ENCODE measurements around the gene SCGB1D1.
"Not testable (repeated sequence)": the region's sequence is repeated elsewhere in the genome, so short reads cannot be mapped to it uniquely, and the experiment has no call there.

The SCGB1D1 gene

DNA sequence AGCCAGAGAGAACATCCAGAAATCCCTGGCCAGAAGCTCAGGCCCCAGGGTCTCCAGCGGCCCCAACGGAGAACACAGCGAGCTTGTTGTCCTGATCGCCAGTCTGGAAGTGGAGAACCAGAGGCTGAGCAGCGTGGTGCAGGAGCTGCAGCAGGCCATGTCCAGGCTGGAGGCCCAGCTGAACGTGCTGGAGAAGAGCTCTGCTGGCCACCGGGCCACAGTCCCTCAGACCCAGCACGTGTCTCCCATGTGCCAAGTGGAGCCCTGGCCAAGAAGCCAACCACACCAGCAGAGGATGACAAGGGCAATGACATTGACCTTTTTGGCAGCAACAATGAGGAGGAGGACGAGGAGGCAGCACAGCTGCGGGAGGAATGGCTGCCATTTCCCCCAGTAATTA, 20.6 kb upstream of the SCGB1D1 start:
- no peak for DNase-seq

DNA sequence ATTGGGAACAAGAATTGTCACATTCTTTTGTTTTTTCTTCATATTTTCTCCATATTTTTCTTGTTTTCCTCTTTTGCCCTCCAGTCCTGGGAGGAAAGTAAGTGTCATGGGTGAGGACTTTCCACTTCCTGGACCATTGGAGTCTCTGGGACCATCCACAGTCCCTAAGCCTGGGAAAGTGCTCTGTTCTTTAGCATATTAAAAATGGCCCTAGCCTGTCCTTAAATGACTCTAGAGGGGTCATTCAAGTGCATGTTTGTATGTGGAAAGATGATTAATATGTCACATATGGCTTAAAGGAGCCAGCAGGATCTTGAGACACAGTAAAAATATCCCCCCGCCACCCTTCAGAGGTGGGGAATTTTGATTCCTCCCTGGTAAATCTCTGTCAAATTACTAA, 20.1 kb upstream of the SCGB1D1 start:
- DNase-seq: no peak

DNA sequence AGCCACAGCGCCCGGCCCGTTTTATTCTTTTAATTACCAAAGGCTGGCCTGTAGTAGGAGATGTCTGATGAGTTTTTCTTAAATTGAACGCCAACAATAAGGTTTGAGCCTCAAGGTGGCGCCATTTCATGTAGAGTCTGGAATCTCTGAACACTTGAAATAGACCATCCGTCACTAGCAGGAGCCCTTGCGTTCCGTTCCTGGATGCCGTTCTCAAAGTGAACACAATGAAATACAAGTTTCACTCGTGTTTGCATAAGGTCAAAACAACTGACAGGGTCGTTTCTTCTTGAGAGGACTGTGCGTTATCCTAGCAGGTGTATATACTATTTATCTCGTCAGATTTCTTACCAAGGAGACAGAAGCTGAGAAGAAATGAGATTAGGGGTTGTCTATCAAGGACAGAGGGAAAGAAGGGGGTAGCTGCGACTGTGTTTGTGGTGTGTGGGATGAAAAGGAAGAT, 18.7 kb upstream of the SCGB1D1 start:
- DNase-seq: peak; percentile 69 to 79

DNA sequence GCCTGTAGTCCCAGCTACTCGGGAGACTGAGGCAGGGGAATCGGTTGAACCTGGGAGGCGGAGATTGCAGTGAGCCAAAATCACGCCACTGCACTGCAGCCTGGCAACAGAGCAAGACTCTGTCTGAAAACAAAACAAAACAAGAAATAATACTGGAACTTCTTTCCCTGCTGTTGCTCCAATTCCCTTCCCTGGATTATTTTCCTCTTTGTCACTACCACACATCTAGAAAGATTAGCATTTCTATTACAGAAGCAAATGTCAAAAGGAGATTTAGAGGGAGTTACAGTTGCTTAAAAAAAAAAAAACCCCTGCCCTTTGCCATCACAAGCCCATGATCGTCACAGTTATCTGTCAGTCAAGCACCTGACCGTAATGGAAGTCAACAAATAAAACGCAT, 17.7 kb upstream of the SCGB1D1 start:
- no peak for DNase-seq

DNA sequence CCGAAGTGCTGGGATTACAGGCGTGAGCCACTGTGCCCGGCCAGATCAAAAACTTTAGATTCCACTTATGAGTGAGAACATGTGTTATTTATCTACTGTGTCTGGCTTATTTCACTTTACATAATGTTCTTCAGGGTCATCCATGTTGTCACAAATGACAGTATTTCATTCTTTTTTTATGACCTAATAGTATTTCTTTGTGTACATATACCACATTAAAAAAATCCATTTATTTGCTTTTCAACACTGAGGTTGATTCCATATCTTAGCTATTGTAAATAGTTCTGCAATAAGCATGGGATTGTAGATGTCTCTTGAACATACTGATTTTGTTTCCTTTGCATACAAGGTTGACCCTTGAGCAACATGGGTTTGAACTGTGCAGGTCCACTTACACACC, 13.2 kb upstream of the SCGB1D1 start:
- DNase-seq: no peak

DNA sequence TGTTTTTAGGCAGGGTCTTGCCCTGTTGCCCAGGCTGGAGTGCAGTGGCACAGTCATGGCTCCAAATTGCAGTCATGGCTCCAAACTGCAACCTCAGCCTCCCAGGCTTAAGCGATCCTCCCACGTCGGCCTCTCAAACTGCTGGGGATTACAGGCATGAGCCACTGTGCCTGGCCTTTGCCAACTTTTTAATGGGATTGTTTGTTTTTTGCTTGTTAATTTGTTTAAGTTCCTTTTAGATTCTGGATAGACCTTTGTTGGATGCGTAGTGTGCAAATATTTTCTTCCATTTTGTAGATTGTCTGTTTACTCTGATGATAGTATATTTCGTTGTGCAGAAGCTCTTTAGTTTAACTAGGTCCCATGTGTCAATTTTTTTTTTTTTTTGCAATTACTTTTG, 10.0 kb upstream of the SCGB1D1 start:
- DNase-seq: no peak

DNA sequence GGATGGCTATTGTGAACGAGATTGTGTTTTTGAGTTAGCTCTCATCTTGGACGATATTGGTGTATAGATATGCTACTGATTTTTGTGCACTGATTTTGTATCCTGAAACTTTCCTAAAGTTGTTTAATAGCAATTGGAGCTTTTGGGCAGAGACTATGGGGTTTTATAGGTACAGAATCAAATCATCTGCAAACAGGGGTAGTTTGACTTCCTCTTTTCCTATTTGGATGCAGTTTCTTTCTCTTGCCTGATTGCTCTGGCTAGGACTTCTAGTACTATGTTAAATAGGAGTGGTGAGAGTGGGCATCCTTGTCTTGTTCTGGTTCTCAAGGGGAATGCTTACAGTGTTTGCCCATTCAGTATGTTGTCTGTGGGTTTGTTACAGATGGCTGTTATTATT, 8.9 kb upstream of the SCGB1D1 start:
- no peak for DNase-seq

DNA sequence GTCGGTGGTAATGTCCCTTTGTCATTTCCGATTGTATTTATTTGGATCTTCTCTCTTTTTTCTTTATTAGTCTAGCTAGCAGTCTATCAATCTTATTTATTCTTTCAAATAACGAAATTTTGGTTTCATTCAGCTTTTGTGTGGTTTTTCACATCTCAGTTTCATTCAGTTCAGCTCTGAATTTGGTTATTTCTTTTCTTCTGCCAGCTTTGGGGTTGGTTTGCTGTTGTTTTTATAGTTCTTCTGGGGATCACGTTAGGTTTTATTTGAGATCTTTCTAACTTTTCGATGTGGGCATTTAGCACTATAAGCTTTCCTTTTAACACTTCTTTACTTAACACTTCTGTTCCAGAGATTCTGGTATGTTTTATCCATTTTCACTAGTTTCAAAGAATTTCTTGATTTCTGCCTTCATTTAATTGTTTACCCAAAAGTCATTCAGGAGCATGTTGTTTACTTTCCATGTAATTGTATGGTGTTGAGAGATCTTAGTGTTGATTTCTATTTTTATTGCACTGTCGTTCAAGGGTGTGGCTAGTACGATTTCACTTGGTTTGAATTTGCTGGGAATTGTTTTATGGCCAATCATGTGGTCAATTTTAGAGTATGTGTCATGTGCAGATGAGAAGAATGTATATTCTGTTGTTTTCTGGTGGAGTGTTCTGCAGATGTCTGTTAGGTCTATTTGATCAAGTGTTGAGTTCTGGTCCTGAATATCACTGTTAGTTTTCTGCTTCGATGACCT, 7.7 kb upstream of the SCGB1D1 start:
- no peak for DNase-seq

DNA sequence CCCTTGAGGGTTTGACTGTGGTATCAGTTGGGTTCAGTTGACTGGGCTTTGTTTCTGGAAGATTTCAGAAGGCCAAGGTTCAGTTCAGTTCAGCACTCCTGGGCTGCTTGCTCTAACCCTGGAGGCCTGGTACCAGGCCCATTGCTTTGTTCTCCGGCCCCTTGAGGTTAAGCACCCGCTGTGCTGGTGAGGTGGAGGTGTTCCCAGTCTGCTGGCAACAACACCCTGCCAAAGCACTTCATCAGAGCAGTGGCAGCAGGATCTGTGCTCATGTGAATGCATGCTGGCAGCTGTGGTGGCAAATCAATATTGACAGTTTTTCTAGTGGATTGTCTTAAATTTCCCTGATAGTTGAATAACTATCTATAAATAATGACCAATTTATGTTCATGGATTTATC, 3.8 kb upstream of the SCGB1D1 start:
- no peak for DNase-seq

DNA sequence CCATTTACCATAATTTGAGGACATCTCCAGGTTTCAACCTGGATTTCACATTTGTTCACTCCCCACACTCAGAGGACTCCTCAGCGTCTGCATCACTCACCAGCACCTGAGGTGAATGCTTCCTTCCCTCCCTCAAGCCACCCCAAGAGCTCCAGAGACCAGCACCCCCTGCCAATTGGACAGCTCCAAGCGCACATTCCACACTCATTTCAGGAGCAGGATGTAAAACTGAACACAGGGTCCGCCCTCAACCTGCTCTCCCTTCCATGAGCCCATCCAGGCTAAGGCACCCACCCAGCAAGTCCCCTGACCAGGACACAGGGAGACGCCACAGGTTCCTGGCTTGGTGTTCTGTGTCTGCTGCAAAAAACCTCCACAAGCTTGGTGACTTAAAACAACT, 3.9 kb downstream of the SCGB1D1 start:
- no peak for DNase-seq

DNA sequence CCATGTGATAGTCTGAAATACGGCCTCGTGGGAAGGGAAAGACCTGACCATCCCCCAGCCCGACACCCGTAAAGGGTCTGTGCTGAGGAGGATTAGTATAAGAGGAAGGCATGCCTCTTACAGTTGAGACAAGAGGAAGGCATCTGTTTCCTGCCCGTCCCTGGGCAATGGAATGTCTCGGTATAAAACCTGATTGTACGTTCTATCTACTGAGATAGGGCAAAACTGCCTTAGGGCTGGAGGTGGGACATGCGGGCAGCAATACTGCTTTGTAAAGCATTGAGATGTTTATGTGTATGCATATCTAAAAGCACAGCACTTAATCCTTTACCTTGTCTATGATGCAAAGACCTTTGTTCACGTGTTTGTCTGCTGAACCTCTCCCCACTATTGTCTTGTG, 5.0 kb downstream of the SCGB1D1 start:
- not testable (repeated sequence) for DNase-seq

DNA sequence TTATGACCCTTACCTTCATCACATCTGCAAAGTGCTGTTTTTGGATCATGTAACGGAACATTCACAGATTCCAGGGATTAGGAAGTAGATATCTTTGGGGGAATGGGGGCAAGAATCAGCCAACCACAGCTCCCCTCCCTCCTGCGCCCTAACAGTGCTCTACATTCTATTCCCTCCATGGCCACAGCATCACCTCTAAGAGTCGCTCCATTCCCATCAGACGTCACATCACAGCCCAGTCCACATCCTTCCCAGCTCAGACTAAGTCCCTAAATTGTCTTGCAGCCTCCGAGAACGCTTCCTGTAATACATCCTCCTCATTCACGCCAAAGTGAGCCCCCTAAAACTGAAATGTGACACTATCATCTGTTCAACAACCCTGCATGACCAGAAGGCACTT, 5.9 kb downstream of the SCGB1D1 start:
- no peak for DNase-seq

DNA sequence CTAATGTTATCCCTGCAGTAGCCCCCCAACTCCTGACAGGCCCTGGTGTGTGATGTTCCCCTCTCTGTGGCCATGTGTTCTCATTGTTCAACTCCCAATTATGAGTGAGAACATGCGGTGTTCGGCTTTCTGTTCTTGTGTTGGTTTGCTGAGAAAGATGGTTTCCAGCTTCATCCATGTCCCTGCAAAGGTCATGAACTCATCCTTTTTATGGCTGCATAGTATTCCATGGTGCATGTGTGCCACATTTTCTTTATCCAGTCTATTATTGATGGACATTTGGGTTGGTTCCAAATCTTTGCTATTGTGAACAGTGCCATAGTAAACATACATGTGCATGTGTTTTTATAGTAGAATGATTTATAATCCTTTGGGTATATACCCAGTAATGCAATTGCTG, 7.4 kb downstream of the SCGB1D1 start:
- DNase-seq: not testable (repeated sequence)

DNA sequence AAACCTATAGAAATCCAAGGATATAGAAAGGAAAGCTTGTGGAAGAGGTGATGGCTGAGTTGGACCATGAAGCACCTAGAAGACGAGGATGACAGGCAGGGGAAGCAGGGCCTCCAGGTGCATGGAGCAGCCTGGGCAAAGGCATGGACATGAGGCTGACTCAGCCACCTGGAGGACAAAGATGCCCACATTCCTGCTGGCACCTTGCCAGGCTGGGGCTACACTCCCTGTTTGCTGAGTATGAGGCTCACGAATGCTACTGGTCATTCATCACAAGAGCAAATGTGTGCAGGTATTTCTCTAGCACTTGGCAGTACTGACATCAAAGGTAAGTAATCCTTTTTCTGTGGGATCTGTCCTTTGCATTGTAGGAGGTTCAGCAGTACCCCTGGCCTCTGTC, 11.4 kb downstream of the SCGB1D1 start:
- DNase-seq: no peak

DNA sequence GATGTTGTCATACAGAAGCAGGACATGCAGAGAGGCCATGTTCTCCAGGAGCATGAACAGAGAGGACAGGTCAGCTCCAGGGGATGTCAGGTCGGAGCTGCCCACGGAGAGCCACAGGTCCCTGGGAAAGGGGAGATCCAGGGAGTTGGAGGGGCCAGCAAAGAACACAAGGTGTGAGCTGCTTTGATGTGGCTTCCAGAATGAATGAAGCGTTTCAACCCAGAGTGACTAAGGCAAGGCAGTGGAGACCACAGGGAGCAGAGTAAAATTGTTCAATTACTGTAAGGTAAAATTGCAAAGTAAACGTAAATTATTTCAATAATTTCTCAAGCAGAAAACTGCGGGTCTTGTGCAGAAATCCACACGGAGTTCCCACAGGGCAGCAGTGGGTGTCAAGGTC, 12.9 kb downstream of the SCGB1D1 start:
- no peak for DNase-seq

DNA sequence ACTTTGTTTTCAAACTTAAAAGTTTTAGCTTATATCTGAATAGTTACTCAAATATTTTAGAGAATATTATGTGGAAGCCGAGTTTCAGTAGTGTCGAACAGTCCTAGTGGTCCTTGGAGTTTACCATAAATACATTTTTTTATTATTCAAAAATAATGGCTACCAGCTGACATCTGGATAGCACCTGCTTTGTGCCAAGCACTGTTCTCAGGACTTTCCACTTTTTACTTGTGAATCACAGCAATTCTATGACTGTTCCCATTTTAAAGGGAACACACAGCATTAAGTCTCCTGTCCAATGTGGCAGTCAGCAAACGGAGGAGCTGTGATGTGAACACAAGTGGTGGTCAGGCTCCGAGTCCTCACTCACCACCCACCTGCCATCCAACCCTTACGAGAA, 14.4 kb downstream of the SCGB1D1 start:
- DNase-seq: no peak

DNA sequence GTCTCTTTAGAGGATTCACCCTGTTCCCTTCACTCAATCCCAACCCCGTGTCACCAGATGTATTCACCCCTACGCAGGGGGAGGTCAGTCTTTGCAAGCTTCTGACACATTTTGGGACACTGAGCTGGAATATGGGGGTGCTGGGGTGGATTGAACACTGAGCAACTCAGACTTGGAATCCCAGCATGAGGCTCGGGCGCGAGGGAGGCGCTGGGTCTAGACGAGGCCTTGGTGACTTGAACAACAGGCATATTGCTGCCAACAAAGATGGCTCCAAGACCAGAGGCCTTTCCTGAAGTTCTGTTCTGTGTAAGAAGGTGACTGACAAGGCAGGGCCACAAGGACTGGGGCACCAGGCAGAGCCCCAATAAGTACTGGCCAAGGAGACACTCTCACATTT, 15.4 kb downstream of the SCGB1D1 start:
- no peak for DNase-seq

DNA sequence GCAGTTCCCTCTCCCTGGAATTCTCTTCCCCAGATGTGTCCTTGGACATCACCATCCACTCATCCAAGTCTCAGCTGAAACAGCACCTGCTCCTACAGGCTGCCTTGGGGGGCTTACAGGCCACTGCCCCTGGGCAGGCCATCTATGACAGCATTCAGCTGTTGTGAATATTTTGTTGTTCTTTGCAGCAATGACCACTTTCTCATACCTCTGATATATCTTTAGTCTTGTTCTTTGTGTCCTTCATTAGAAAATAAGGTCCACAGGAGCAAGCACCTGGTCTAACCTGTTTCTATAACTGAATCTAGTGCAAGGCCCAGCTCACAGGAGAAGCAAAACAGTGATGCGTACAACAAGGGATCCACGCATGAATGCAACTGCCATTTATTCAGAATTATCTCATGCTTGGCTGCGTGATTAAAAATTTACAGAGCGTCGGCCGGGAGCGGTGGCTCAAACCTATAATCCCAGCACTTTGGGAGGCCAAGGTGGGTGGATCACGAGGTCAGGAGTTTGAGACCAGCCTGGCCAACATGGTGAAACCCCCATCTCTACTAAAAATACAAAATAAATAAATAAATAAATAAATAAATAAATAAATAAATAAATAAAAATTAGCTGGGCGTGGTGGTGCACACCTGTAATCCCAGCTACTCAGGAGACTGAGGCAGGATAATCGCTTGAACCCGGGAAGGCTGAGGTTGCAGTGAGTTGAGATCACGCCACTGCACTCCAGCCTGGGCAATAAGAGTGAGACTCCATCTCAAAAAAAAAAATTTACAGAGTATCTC, 16.5 kb downstream of the SCGB1D1 start:
- not testable (repeated sequence) for DNase-seq

DNA sequence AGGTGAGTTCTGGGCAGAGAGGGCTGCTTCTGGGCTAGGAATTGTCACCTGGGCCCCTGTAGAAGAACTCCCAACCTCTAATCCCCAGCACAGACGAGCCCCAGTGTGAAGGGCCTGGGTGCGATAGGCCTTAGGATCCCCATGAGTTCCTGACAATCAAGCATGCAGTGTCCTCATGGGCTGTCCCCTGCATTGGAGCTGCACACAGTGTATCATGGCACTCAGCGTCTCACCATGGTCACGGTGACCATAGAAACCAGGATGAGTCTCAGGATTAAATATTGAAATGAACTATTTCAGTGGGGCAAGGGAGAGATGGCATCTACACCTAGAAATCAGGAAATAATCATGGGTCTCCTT, 18.7 kb downstream of the SCGB1D1 start:
- no peak for DNase-seq

DNA sequence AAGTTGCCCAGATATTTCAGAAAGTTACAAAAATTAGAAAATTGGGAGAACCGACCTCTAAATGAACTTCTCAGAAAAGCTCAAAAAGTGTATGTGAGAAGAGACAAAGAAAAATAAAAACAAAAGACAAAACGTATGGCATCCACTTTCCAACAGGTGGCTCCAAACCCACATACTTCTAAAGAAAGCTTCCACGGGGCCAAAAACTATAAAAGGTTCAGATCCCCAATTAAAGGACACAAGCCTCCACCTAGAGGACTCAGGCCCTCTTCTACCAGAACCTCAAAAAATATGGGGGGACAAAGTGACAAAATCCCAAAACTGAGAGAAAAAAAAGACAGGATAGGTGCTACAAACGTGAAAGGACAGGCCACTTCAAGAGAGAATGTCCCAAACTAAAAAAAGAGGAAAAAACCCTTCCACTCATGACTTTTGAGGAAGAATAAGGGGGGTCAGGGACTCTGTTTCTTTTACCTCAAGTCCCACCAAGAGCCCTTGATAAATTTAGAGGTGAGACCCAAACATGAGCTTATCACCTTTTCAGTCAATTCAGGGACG, 27.3 kb downstream of the SCGB1D1 start:
- no peak for DNase-seq

DNA sequence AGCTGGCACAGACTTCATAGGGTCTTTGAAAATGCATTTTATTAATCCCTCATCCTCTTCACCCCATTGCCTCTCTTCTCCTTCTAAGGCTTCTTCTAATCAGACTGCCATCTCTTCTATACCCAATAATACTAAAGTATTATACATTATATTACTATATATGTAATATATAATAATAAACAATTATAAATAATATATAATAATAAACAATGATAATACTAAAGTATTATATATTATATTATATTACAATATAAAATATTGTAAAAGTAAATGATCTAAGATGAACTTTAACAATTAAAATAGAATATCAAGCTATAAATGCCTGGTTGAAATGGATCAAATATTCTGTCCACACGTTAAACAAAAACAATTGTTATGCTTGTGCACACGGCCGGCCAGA, 31.5 kb downstream of the SCGB1D1 start:
- DNase-seq: no peak

DNA sequence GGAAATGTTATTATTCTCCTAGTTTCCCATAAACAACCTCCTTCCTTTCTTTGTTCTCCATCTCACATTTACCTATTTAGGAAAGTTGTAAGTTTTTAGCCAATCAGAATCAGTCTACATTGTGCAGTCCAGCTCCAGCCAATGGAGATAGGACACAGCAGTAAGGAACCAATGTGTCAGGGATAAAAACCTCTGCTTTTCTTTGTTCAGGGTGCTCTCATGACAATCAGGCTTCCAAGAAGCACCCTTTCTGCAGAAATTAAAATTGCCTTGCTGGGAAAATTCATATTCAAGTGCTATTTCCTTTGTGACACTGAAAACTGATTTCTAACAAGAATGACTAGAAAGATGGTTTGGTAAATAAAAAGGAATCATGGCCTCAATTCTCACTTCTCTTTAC, 33.1 kb downstream of the SCGB1D1 start:
- DNase-seq: no peak

DNA sequence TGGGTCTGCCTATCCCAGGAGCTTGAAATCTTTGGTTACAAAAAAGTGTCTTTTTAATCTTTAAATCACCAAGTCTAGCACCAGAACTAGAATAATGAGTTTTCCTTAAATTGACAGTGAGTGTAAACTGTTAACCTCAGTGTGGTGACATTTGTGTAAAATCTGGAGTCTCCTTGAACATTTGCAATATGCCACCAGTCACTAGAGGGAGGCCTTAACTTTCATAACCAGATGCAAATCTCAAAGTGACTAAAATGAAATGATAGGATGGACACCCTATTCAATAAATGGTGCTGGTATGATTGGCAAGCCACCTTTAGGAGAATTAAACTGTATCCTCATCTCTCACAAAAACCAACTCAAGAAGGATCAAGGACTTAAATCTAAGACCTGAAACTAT, 43.7 kb downstream of the SCGB1D1 start:
- no peak for DNase-seq

DNA sequence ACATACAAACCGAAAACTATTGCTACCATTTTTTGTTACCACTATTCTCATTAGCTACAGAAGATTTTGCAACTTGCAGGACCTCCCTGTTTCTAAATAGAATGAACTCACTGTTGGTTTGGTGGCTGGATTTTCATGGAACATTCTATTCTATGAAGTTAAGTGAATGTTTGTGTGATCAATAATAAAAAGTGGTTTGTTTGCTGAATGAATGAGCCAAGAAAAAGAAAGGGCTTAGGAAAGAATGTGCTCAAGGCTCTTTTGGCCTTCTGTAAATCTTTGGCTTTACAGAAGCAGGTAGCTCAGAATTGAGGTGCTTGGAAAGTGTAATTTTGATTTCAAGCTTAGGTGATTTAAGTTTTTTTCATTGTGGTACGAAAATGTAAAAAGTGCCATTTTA, 46.2 kb downstream of the SCGB1D1 start:
- DNase-seq: no peak

Data from stimulated activated CD4-positive, alpha-beta T cell treated with anti-CD3 and anti-CD28 coated beads, Interleukin-2, amount 100 ng/mL, for 48 hours (primary cell).